Esophagus squamous epithelium (tissue), 4 donors: Measurements from ENCODE around the gene ZC2HC1B.

Experiments used
- POLR2A ChIP-seq, 4 donors: fragments of 450-650 bp; IDR thresholded peaks; one replicate each; pipeline ENCODE4 v1.6.1; 2017; ENCODE audit warnings: antibody characterized with exemption in 4 of 4, mild to moderate bottlenecking in 4 of 4, moderate library complexity in 3 of 4
- TF ChIP-seq, protein P1 (sequence below), 6 experiments: fragments of 450-650 bp in 4 of 6; fragments of 200-600 bp in 2 of 6; sonication (generic) in 2 of 6; IDR thresholded peaks; one replicate each; pipeline ENCODE4 v1.5.1; 2016 to 2019; ENCODE audit warnings: antibody characterized with exemption in 6 of 6, mild to moderate bottlenecking in 4 of 6, moderate library complexity in 4 of 6

DNA sequence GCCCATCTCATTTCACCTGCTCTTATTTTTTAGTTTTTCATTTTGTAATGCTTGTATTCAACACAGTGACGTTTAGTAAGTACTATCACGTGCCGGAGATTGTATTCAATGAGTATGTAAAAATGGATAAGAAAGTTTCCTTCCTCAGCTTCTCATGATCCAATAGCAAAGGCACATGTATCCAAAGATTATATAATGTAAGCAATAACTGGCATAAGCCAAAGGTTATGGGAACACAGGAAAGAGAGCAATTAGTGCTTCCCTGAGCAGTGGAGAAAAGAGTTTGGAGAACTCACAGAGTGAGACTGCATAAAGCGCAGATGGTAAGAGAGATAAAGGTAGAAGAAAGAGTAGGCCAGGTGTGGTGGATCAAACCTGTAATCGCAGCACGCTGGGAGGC is 42.9 kb upstream of the ZC2HC1B start:
- TF ChIP-seq, protein P1, sequence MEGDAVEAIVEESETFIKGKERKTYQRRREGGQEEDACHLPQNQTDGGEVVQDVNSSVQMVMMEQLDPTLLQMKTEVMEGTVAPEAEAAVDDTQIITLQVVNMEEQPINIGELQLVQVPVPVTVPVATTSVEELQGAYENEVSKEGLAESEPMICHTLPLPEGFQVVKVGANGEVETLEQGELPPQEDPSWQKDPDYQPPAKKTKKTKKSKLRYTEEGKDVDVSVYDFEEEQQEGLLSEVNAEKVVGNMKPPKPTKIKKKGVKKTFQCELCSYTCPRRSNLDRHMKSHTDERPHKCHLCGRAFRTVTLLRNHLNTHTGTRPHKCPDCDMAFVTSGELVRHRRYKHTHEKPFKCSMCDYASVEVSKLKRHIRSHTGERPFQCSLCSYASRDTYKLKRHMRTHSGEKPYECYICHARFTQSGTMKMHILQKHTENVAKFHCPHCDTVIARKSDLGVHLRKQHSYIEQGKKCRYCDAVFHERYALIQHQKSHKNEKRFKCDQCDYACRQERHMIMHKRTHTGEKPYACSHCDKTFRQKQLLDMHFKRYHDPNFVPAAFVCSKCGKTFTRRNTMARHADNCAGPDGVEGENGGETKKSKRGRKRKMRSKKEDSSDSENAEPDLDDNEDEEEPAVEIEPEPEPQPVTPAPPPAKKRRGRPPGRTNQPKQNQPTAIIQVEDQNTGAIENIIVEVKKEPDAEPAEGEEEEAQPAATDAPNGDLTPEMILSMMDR (IDR thresholded peaks at IDR 0.05) = no peak
- no peak for TF ChIP-seq POLR2A (IDR thresholded peaks at IDR 0.05)
